Nephron (organoid): ENCODE data around the gene DCAKD.

ENCODE experiments used
- H3K27ac Mint-ChIP-seq, 3 experiments: 2 replicates each; pipeline ENCODE4 v1.8.0; 2020; ENCODE audit warnings: mixed read lengths in 3 of 3, mild to moderate bottlenecking in 2 of 3, moderate library complexity in 1 of 3
- H3K27me3 Mint-ChIP-seq: 2 replicates; pipeline ENCODE4 v1.8.0; 2021; ENCODE audit warnings: low read depth, mild to moderate bottlenecking, moderate library complexity, mixed read lengths
- H3K36me3 Mint-ChIP-seq: 2 replicates; pipeline ENCODE4 v1.8.0; 2020; ENCODE audit warnings: low read depth, mixed read lengths
- H3K4me1 Mint-ChIP-seq: 2 replicates; pipeline ENCODE4 v1.8.0; 2020; ENCODE audit warnings: mixed read lengths
- H3K4me3 Mint-ChIP-seq, 3 experiments: 2 replicates each; pipeline ENCODE4 v1.8.0; 2020; ENCODE audit warnings: mild to moderate bottlenecking in 3 of 3, mixed read lengths in 3 of 3, moderate library complexity in 2 of 3
- H3K9me3 Mint-ChIP-seq: 2 replicates; pipeline ENCODE4 v1.8.0; 2020; ENCODE audit warnings: mixed read lengths
- TF ChIP-seq, protein P1 (sequence below), 3 experiments: fragments of 200-600 bp; sonication (generic); IDR thresholded peaks; one replicate each; pipeline ENCODE4 v1.5.0; 2021; ENCODE audit warnings: antibody characterized with exemption in 3 of 3; ENCODE audit not compliant: unreplicated experiment in 3 of 3

DCAKD gene

DNA sequence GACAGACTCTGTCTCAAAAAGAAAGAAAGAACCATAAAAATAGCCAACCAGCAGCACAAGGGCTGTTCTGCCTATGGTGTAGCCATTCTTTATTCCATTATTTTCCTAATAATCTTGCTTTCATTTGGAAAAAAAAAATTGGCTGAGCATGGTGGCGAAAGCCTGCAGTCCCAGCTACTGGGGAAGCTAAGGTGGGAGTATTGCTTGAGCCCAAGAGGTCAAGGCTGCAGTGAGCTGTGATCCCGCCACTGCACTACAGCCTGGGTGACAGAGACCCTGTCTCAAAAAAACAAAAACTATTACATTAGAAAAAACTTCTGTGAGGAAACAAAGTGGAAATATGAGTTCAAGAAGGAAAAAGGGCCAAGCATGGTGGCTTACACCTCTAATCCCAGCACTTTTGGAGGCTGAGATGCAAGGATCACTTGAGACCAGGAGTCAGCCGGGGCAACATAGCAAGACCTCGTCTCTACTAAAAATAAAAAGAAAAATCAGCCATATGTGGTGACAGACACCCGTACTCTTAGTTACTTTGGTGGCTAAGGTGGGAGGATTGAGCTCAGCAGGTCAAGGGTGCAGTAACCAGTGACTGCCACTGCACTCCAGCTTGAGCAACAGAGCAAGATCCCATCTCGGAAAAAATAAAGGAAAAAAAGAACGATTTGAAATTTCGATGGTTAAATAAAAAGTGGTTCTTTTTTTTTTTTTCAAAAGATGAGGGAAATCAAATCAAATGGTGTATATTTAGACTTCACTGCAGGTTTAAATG, 2.5 kb downstream of the DCAKD start:
- Mint-ChIP-seq H3K27me3 (no peaks in the 10 kb centered on the region), H3K36me3 (peaks cover 3% of the 10 kb centered on the region), H3K4me1 (peaks cover 16% of the 10 kb centered on the region), H3K27ac (peak overlapping the region; percentile 37 to 56 (median 37)), H3K4me3 (peak overlapping the region; percentile 59 to 75 (median 73)), H3K9me3 (no peaks in the 10 kb centered on the region)
- TF ChIP-seq, protein P1, sequence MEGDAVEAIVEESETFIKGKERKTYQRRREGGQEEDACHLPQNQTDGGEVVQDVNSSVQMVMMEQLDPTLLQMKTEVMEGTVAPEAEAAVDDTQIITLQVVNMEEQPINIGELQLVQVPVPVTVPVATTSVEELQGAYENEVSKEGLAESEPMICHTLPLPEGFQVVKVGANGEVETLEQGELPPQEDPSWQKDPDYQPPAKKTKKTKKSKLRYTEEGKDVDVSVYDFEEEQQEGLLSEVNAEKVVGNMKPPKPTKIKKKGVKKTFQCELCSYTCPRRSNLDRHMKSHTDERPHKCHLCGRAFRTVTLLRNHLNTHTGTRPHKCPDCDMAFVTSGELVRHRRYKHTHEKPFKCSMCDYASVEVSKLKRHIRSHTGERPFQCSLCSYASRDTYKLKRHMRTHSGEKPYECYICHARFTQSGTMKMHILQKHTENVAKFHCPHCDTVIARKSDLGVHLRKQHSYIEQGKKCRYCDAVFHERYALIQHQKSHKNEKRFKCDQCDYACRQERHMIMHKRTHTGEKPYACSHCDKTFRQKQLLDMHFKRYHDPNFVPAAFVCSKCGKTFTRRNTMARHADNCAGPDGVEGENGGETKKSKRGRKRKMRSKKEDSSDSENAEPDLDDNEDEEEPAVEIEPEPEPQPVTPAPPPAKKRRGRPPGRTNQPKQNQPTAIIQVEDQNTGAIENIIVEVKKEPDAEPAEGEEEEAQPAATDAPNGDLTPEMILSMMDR (IDR thresholded peaks at IDR 0.05; ENCODE audit: unreplicated experiment in 3 of 3): peak in 1 of 3 experiments; percentile 29

DNA sequence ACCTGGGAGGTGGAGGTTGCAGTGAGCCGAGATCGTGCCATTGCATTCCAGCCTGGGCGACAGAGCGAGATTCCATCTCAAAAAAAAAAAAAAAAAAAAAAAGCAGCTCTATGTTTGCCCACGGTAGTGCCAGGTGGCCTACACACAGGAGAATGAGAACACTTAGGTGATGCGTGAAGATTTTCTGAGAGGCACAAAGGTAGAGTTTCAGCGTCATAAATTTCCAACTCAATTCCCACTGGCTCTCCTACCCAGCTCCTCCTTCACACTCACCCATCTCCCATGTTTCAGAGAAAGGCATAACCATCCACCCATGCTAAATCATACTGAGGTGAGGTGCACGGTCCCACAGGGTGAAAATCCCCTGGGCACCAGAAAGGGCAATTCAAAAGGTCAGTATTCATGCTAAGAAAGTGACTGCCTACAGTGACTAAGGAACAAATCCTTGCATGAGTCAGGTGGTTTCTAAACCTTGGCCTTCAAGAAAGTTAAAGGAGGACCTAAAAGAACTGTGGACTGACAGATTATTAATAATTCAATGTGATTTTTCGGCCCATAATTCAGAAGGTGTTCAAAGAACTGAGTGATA, 4.8 kb downstream of the DCAKD start:
- Mint-ChIP-seq H3K27me3 (no peaks in the 10 kb centered on the region), H3K4me3 (no peak overlapping the region), H3K4me1 (peaks cover 38% of the 10 kb centered on the region), H3K36me3 (peaks cover 3% of the 10 kb centered on the region), H3K27ac (peak overlapping the region in 2 of 3 experiments; percentile 74 to 87), H3K9me3 (no peaks in the 10 kb centered on the region)
- TF ChIP-seq, protein P1 (IDR thresholded peaks at IDR 0.05; ENCODE audit: unreplicated experiment in 3 of 3): no peak

DNA sequence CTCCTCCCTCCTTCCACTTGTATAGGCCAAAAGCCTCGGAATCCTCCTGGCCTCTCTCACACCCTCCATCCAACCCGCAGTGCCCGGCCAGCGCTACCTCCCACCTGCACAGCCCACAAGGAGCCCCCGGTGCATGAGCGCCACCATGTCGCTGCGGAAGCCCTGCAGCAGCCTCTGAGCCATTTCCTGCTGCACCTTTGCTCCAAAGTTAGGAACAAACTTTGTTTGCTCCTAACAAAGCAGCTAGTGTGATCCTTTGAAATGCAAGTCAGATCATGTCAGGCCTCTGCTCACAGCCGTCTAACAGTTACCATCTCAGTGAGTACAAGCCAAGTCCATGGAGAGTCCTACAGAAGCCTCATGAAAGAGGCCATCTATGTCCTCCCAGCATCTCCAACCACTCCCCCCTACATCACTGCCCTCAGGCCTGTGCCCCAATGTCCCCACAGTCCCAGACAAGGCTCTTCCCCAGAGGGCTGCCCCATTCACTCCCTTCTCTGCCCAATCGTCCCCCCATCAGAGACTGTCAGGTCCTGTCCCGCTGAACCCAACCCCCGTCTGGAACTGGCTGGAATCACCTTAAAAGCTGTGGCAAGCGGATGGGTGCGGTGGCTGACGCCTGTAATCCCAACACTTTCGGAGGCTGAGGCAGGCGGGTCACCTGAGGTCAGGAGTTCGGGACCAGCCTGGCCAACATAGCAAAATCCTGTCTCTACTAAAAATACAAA, 7.5 kb downstream of the DCAKD start:
- Mint-ChIP-seq H3K27ac (peak overlapping the region; percentile 61 to 64 (median 63)), H3K4me3 (peak overlapping the region in 1 of 3 experiments; percentile 8), H3K9me3 (no peaks in the 10 kb centered on the region), H3K36me3 (peaks cover 3% of the 10 kb centered on the region), H3K4me1 (peaks cover 48% of the 10 kb centered on the region), H3K27me3 (no peaks in the 10 kb centered on the region)
- TF ChIP-seq, protein P1 (IDR thresholded peaks at IDR 0.05; ENCODE audit: unreplicated experiment in 3 of 3): no peak

DNA sequence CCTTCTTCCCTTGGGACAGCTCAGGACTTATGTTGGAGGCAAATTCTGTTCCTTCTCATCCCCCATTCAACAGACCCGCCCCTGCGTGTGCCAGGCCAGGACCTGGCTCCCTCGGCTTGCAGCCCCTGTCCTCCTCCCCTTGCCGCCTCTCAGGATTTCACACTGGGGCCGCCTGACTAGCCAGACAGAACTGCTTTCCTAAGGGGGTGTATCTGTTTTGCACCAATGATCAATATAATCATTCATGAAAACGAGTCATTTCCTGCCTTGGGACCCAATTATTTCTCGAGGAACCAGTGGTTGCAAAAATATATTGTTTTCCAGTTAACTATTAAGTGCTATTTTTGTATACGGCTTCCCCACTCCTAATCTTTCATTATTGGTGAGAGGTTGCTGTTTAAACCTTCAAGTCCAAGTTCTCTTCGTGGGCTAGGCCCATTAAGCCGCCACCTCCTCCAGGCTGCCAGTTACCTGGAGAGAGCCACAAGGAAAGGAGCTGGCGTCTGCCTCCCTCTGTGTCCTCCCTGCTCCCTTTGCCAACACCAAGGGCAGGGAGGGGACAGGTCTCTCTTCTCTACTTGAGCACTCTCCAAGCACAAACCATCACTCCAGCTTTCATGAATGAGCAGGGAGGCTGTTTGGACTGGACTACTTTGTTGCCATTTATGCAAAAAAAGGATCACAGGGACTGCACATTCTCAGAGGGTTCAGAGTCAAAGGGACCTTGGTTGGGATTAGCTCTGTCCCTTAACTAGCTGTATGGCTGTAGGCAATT, 8.9 kb downstream of the DCAKD start:
- Mint-ChIP-seq H3K4me3 (no peak overlapping the region), H3K9me3 (no peaks in the 10 kb centered on the region), H3K4me1 (peaks cover 58% of the 10 kb centered on the region), H3K36me3 (peaks cover 3% of the 10 kb centered on the region), H3K27ac (peak overlapping the region; percentile 59 to 64 (median 61)), H3K27me3 (no peaks in the 10 kb centered on the region)
- TF ChIP-seq, protein P1 (IDR thresholded peaks at IDR 0.05; ENCODE audit: unreplicated experiment in 3 of 3): no peak

DNA sequence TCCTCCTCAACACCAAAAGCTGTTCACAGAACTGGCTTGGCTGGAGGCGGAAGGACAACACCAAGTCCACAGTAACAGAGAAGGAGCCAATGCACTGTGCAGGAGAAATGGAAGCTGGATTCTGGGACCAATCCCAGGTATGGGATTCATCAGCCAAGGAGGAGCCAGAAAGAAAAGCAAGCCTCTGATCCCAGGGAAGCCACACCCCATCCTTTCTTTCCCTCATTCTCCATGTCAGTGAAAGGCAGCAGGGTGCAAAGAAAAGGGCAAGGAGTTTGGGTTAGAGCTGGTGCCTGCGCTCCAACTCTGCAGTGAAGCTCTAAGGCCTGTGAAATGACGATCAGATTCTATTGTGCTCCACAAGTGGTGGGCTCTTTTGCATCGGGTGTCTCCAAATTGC, 11.0 kb downstream of the DCAKD start:
- Mint-ChIP-seq H3K36me3 (peaks cover 3% of the 10 kb centered on the region), H3K27me3 (no peaks in the 10 kb centered on the region), H3K9me3 (no peaks in the 10 kb centered on the region), H3K4me1 (peaks cover 65% of the 10 kb centered on the region), H3K4me3 (no peak overlapping the region), H3K27ac (peak overlapping the region; percentile 27 to 86 (median 68))
- TF ChIP-seq, protein P1 (IDR thresholded peaks at IDR 0.05; ENCODE audit: unreplicated experiment in 3 of 3): no peak
